ENCODE measurements around the gene KNCN. TPM values are rescaled to one million over a fixed set of nuclear protein-coding genes. Genes with fewer than 3 reads are reported as not detected.

Gene KNCN
- total and polyA plus RNA-seq, 2 donors, result not detected

DNA sequence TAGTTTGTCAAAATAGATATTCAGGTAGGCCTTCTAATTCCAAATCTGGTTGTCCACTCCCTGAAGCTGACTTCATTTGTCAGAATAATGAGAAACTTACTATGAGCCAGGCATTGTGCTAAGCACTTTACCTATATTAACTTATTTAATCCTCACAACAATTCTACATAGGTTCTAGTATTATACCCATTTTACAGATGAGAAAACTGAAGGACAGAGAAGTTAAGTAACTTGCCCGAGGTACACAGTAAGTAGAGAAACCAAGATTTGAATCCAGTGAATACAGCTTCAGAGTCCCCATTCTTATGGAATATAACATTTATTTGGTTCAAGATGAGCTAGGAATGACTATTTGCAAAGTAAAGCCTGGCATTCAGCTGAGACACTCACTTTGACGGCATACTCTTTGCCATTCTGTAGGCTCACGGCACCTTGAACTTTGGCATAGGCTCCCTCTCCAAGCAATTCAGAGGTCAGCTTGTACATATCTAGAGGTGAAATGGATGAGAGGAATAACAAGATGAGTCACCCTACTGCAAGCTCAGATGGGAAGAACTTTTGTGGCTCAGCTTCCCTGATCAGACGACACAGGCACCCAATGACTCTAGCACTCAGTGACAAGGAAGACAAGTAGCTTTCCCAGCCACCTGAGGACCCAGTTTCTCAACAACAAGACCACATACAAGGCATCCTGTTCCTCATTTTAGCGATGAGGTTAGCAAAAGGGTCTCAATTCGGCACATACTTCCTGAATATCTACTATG lies 28.9 kb upstream of the KNCN start:
- 92% methylated on average over 6 of the region's 6 CpGs for WGBS
- H3K4me1 ChIP-seq (ENCODE audit: insufficient read depth), result no peaks in the 10 kb centered on the region
- no peak overlapping the region for H3K4me3 ChIP-seq (ENCODE audit: low read depth, low read length)
- no peak overlapping the region for H3K27ac ChIP-seq (ENCODE audit: low read depth)
- peaks cover 3% of the 10 kb centered on the region for H3K36me3 ChIP-seq (ENCODE audit: insufficient read depth)
- DNase-seq (ENCODE audit: extremely low spot score), result no peak

GRCh38 chr1:46577671-46578070 lies 26.2 kb upstream of the KNCN start:
- H3K27ac ChIP-seq (ENCODE audit: low read depth), result no peak overlapping the region
- no peak for DNase-seq (ENCODE audit: extremely low spot score)
- WGBS, result 91% methylated on average over 4 of the region's 4 CpGs
- H3K4me1 ChIP-seq (ENCODE audit: insufficient read depth), result no peaks in the 10 kb centered on the region
- H3K4me3 ChIP-seq (ENCODE audit: low read depth, low read length), result no peak overlapping the region
- H3K36me3 ChIP-seq (ENCODE audit: insufficient read depth), result peaks cover 3% of the 10 kb centered on the region

GRCh38 chr1:46576596-46576995 lies 25.1 kb upstream of the KNCN start:
- Histone ChIP-seq H3K4me1 (ENCODE audit: insufficient read depth) (no peaks in the 10 kb centered on the region), H3K27ac (ENCODE audit: low read depth) (no peak overlapping the region), H3K36me3 (ENCODE audit: insufficient read depth) (peaks cover 3% of the 10 kb centered on the region), H3K4me3 (ENCODE audit: low read depth, low read length) (no peak overlapping the region)
- DNase-seq (ENCODE audit: extremely low spot score), result no peak
- 88% methylated on average over 6 of the region's 6 CpGs for WGBS

- Histone ChIP-seq H3K36me3 (ENCODE audit: insufficient read depth) (peaks cover 3% of the 10 kb centered on the region), H3K27ac (ENCODE audit: low read depth) (no peak overlapping the region), H3K4me1 (ENCODE audit: insufficient read depth) (no peaks in the 10 kb centered on the region), H3K4me3 (ENCODE audit: low read depth, low read length) (no peak overlapping the region)
- DNase-seq (ENCODE audit: extremely low spot score), result no peak
- 80% methylated on average over 3 of the region's 3 CpGs for WGBS
Observed at GRCh38 chr1:46575778-46576177, 24.3 kb upstream of the KNCN start.

DNA sequence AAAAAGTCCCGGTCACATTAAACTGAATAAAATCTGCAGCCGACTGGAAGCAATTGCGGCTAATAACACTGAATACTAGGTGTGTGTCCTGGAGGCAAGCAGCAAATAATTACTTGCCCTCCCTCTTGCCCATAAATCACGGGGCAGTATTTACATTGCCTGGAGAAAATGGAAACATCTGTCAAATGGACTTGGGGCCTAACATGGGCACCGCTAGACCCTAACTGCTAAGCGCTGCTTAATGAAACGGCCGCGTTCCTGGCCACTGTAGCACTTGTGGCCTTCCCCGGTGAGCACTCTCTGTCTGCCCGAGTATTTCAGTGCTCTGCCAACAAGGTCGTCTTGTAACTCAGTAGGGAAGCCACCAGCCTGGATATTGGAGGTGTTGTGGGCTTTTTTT lies 23.9 kb upstream of the KNCN start:
- Histone ChIP-seq H3K36me3 (ENCODE audit: insufficient read depth) (peaks cover 3% of the 10 kb centered on the region), H3K4me1 (ENCODE audit: insufficient read depth) (no peaks in the 10 kb centered on the region), H3K4me3 (ENCODE audit: low read depth, low read length) (no peak overlapping the region), H3K27ac (ENCODE audit: low read depth) (no peak overlapping the region)
- WGBS, result 73% methylated on average over 12 of the region's 12 CpGs
- no peak for DNase-seq (ENCODE audit: extremely low spot score)

GRCh38 chr1:46571691-46572225 lies 20.3 kb upstream of the KNCN start:
- Histone ChIP-seq H3K4me3 (ENCODE audit: low read depth, low read length) (no peak overlapping the region), H3K4me1 (ENCODE audit: insufficient read depth) (no peaks in the 10 kb centered on the region), H3K36me3 (ENCODE audit: insufficient read depth) (no peaks in the 10 kb centered on the region), H3K27ac (ENCODE audit: low read depth) (no peak overlapping the region)
- 95% methylated on average over 6 of the region's 6 CpGs for WGBS
- DNase-seq (ENCODE audit: extremely low spot score), result no peak

- no peak for DNase-seq (ENCODE audit: extremely low spot score)
- 66% methylated on average over 14 of the region's 14 CpGs for WGBS
- Histone ChIP-seq H3K36me3 (ENCODE audit: insufficient read depth) (no peaks in the 10 kb centered on the region), H3K27ac (ENCODE audit: low read depth) (no peak overlapping the region), H3K4me1 (ENCODE audit: insufficient read depth) (no peaks in the 10 kb centered on the region), H3K4me3 (ENCODE audit: low read depth, low read length) (no peak overlapping the region)
Observed at GRCh38 chr1:46569884-46570725, 18.7 kb upstream of the KNCN start.

- 86% methylated on average over 4 of the region's 4 CpGs for WGBS
- no peak for DNase-seq (ENCODE audit: extremely low spot score)
- H3K4me1 ChIP-seq (ENCODE audit: insufficient read depth), result no peaks in the 10 kb centered on the region
- H3K4me3 ChIP-seq (ENCODE audit: low read depth, low read length), result no peak overlapping the region
- no peak overlapping the region for H3K27ac ChIP-seq (ENCODE audit: low read depth)
- H3K36me3 ChIP-seq (ENCODE audit: insufficient read depth), result no peaks in the 10 kb centered on the region
Observed at GRCh38 chr1:46569116-46569515, 17.7 kb upstream of the KNCN start.

DNA sequence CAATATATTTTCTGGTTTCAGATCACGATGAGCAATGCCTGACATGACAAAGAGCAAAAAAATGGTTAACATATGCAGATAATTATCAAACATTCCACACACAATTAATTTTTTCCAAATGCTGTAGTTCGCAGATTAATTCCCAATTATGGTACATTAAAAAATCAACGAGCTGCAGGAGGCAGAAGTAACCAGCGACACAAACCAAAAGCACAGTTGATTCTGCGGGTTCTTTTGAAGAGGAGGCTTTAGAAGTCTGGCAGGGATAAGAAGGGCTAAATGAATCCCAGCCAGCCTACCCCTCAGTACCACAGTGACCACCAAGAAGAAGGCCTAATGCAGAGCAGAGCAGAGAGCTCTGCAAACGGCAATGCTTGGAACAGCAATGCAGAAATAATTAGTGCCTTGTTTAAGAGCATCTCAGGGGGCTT lies 17.0 kb upstream of the KNCN start:
- Histone ChIP-seq H3K36me3 (ENCODE audit: insufficient read depth) (no peaks in the 10 kb centered on the region), H3K4me3 (ENCODE audit: low read depth, low read length) (no peak overlapping the region), H3K4me1 (ENCODE audit: insufficient read depth) (no peaks in the 10 kb centered on the region), H3K27ac (ENCODE audit: low read depth) (no peak overlapping the region)
- no peak for DNase-seq (ENCODE audit: extremely low spot score)
- 89% methylated on average over 6 of the region's 6 CpGs for WGBS

DNA sequence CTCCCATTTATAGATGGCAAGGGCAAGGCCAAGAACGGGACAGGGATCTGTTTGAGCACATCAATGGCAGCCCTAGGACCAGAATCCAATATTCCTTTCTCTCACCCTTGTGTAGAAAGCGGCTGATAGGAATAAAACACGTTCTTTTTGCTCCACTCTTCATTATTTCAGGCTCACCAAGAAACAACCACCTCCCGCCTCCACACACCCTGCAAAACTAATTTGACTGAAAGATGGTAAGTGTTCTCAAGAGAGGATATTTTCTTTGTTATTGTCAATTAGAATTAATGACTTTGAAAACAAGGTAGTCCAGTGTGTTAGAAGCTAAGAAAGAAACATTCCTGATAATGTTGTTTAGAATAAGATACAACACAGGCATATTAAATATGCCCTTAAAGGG lies 11.9 kb upstream of the KNCN start:
- Histone ChIP-seq H3K4me3 (ENCODE audit: low read depth, low read length) (no peak overlapping the region), H3K4me1 (ENCODE audit: insufficient read depth) (no peaks in the 10 kb centered on the region), H3K27ac (ENCODE audit: low read depth) (no peak overlapping the region), H3K36me3 (ENCODE audit: insufficient read depth) (peaks cover 3% of the 10 kb centered on the region)
- WGBS, result 87% methylated on average over 4 of the region's 4 CpGs
- DNase-seq (ENCODE audit: extremely low spot score), result no peak

DNA sequence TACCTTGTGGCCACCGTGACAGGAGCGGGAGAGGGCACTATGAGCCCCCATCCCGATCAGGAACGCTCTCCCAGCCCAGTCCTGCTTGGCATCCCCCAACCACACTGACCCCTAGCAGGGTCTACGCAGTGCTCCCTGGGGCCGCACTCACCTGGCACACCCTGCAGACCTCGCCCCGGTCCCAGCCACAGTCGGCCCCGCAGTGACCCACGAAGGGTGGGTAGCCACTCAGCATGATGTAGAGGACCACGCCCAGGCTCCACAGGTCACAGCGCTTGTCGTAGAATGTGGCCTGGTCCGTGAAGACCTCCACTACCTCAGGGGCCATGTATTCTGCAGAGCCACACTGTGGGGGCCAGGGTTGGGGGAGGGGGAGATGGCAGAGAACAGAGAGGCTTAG lies 11.1 kb upstream of the KNCN start:
- H3K36me3 ChIP-seq (ENCODE audit: insufficient read depth), result peaks cover 3% of the 10 kb centered on the region
- H3K4me1 ChIP-seq (ENCODE audit: insufficient read depth), result no peaks in the 10 kb centered on the region
- no peak overlapping the region for H3K27ac ChIP-seq (ENCODE audit: low read depth)
- DNase-seq (ENCODE audit: extremely low spot score), result no peak
- WGBS, result 95% methylated on average over 15 of the region's 15 CpGs
- no peak overlapping the region for H3K4me3 ChIP-seq (ENCODE audit: low read depth, low read length)

- H3K4me1 ChIP-seq (ENCODE audit: insufficient read depth), result no peaks in the 10 kb centered on the region
- no peak for DNase-seq (ENCODE audit: extremely low spot score)
- H3K36me3 ChIP-seq (ENCODE audit: insufficient read depth), result peaks cover 3% of the 10 kb centered on the region
- H3K4me3 ChIP-seq (ENCODE audit: low read depth, low read length), result no peak overlapping the region
- 95% methylated on average over 8 of the region's 8 CpGs for WGBS
- H3K27ac ChIP-seq (ENCODE audit: low read depth), result no peak overlapping the region
Observed at GRCh38 chr1:46558966-46559365, 7.5 kb upstream of the KNCN start.

- Histone ChIP-seq H3K27ac (ENCODE audit: low read depth) (no peak overlapping the region), H3K4me1 (ENCODE audit: insufficient read depth) (no peaks in the 10 kb centered on the region), H3K36me3 (ENCODE audit: insufficient read depth) (peaks cover 3% of the 10 kb centered on the region), H3K4me3 (ENCODE audit: low read depth, low read length) (no peak overlapping the region)
- DNase-seq (ENCODE audit: extremely low spot score), result no peak
- WGBS, result 76% methylated on average over 20 of the region's 20 CpGs
Observed at GRCh38 chr1:46558141-46558963, 6.9 kb upstream of the KNCN start.

Measured in urinary bladder (tissue), 4 donors.